Transverse colon (tissue), 4 donors: ENCODE results near the gene SOCS3. TPM values are rescaled to one million over a fixed set of nuclear protein-coding genes. Genes with fewer than 3 reads are reported as not detected.

Source experiments
- DNase-seq: peaks from one replicate; pipeline ENCODE4 v3.0.0-alpha.2; 2019
- H3K27ac ChIP-seq, 4 donors: fragments of 200-600 bp; sonication (generic); 2 replicates each; pipeline ENCODE4 v1.5.1; 2016 to 2018; ENCODE audit warnings: inconsistent platforms in 4 of 4
- H3K27me3 ChIP-seq: fragments of 200-600 bp; sonication (generic); 2 replicates; pipeline ENCODE4 v1.5.1; 2017; ENCODE audit warnings: inconsistent platforms
- H3K36me3 ChIP-seq, 4 donors: fragments of 200-600 bp; sonication (generic); 2 replicates each; pipeline ENCODE4 v1.5.1; 2017 to 2019; ENCODE audit warnings: inconsistent platforms in 4 of 4
- H3K4me1 ChIP-seq, 4 donors: fragments of 200-600 bp; sonication (generic); 2 replicates each; pipeline ENCODE4 v1.5.1; 2017 to 2020; ENCODE audit warnings: inconsistent platforms in 4 of 4
- H3K4me3 ChIP-seq, 4 donors: fragments of 200-600 bp; sonication (generic); 1 replicate in 1 of 4; 2 replicates in 3 of 4; pipeline versions ENCODE4 v1.5.1 to v1.6.1; 2017 to 2019; ENCODE audit warnings: inconsistent platforms in 4 of 4
- H3K9me3 ChIP-seq, 2 donors: fragments of 200-600 bp; sonication (generic); 2 replicates each; pipeline ENCODE4 v1.5.1; 2017 to 2019; ENCODE audit warnings: inconsistent platforms in 2 of 2
- CTCF ChIP-seq, 5 experiments: fragments of 200-600 bp in 3 of 5; fragments of 450-650 bp in 2 of 5; sonication (generic) in 3 of 5; IDR thresholded peaks; 1 replicate in 2 of 5; 2 replicates in 3 of 5; pipeline ENCODE4 v1.5.1; 2016 to 2017; ENCODE audit warnings: antibody characterized with exemption in 5 of 5, inconsistent platforms in 3 of 5, mild to moderate bottlenecking in 2 of 5, moderate library complexity in 1 of 5
- EP300 ChIP-seq: sonication (generic); formaldehyde crosslinking; IDR thresholded peaks from one replicate; pipeline ENCODE4 v1.6.1; 2017; ENCODE audit warnings: antibody characterized with exemption, low read depth
- POLR2A ChIP-seq: fragments of 450-650 bp; IDR thresholded peaks from one replicate; pipeline ENCODE4 v1.6.1; 2016; ENCODE audit warnings: antibody characterized with exemption, mild to moderate bottlenecking, moderate library complexity
- POLR2AphosphoS5 ChIP-seq, 3 donors: sonication (generic); formaldehyde crosslinking; IDR thresholded peaks; one replicate each; pipeline ENCODE4 v1.6.1; 2016; ENCODE audit warnings: antibody characterized with exemption in 3 of 3
- WGBS, 2 donors: methylation state at CpG; one replicate each; pipeline ENCODE4 v1.1.5; 2018; ENCODE audit warnings: low coverage in 1 of 2; 5-methylcytosine and 5-hydroxymethylcytosine counted together
- in situ Hi-C, 4 donors: fragments of 200-750 bp; cut with MboI; loops; one replicate each; pipeline versions ENCODE4 v1.15.0 to v1.15.1; 2017; ENCODE audit warnings: low sequenced_read_pairs in 3 of 4, low pct_ligation_motif_present in 1 of 4, low pct_unique_long_range_greater_than_20kb in 1 of 4
- intact Hi-C: fragments of 100-400 bp; cut with DNase I; formaldehyde crosslinking; loops from one replicate; pipeline ENCODE4 v1.15.1; 2023; ENCODE audit warnings: low total_unique reads
- total RNA-seq, 4 donors: library from RNA; depleted of rRNA; stranded (reverse); fragments of >200 nt; gene quantifications; one replicate each; pipeline ENCODE4 v1.1.0, GENCODE V29; 2016

The SOCS3 gene
- total RNA-seq, 4 donors from 2014 or later: 22.3 to 230 (median 37.6) TPM

DNA sequence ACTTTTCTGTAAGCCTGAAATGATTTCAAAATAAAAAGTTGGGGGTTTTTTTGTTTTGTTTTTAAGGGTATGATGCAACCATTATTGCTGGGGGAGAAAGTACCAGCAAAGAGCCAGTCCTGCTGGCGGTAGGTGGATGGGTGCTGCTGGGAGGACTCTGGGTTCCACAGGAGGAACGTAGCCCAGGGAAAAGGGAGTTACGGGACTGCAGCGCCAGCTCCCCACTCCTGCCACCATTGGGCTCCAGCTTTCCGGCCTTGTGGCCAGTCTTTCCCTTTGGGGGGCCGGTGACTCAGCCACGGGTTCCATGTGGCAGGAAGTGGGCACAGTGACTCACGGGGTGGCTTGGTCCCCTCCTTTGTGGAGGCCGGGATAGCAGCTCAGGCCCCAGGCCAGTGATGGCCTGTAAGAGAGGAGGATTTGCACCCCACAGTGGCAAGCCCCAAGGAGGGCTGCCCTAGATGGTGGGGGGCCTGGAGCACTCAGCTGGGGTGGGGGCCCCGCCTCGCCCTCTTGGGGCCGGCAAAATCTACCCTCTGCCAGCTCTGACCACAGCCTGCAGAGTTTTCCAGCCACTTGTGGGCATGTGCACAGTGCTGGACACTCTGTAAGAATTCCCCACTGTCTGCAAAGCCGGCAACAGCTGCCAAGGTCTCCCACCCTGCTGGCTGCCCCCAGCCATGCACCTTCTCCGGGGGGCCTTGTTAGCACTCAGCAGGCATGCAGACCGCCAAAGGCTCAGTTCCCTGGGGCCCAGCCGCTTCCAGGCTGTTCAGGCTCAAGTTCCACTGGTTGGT lies 30.4 kb downstream of the SOCS3 start:
- H3K27ac ChIP-seq: peak overlapping the region in 3 of 4 donors; percentile 3 to 38 (median 4)
- no peaks in the 10 kb centered on the region for H3K9me3 ChIP-seq
- TF ChIP-seq CTCF (IDR thresholded peaks at IDR 0.05) (no peak), EP300 (no peak), POLR2AphosphoS5 (IDR thresholded peaks at IDR 0.05) (no peak), POLR2A (no peak)
- intact Hi-C loops: no loop called here
- H3K4me3 ChIP-seq: no peak overlapping the region
- WGBS, 2 donors: 75 to 85% methylated on average over 6 to 16 of the region's 16 CpGs
- in situ Hi-C loops: no loop called here
- peaks cover 0 to 25% (median 8%) of the 10 kb centered on the region in 4 donors for H3K4me1 ChIP-seq
- H3K36me3 ChIP-seq: no peaks in the 10 kb centered on the region
- DNase-seq: no peak
- no peaks in the 10 kb centered on the region for H3K27me3 ChIP-seq

DNA sequence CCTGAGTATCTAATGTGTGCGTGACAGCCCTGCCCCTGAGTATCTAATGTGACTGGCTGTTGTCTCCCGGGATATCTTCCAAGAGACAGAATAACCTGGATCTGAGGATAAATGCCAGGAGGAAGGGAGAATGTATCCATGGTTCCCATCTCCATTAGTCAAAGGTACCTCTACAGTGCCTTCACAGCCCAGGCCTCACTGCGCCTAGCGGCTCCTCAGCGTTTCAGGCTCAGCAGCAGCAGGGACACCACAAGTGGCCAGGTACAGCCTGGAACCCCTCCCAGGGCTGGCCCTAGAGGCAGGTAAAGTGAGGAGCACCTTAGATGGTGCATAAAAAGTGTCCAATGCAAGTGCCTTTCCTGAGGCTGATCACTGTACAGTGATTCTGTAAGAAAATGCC lies 32.0 kb downstream of the SOCS3 start:
- in situ Hi-C loops (no loop called here), intact Hi-C loops (no loop called here)
- no peak for TF ChIP-seq CTCF (IDR thresholded peaks at IDR 0.05)
- no peak for TF ChIP-seq POLR2AphosphoS5 (IDR thresholded peaks at IDR 0.05)
- no peak for TF ChIP-seq POLR2A
- no peak for TF ChIP-seq EP300
- Histone ChIP-seq H3K4me3 (no peak overlapping the region), H3K4me1 (peaks cover 6 to 40% (median 14%) of the 10 kb centered on the region in 4 donors), H3K9me3 (no peaks in the 10 kb centered on the region), H3K27ac (no peak overlapping the region), H3K27me3 (no peaks in the 10 kb centered on the region), H3K36me3 (no peaks in the 10 kb centered on the region)
- 88 to 93% methylated on average over 3 to 5 of the region's 5 CpGs for WGBS, 2 donors
- no peak for DNase-seq

- Histone ChIP-seq H3K4me1 (peaks cover 6 to 30% (median 10%) of the 10 kb centered on the region in 4 donors), H3K27ac (peak overlapping the region; percentile 72 to 83 (median 80)), H3K9me3 (no peaks in the 10 kb centered on the region), H3K36me3 (no peaks in the 10 kb centered on the region), H3K4me3 (peak overlapping the region in 1 of 4 donors; percentile 6), H3K27me3 (no peaks in the 10 kb centered on the region)
- intact Hi-C loops (no loop called here), in situ Hi-C loops (no loop called here)
- TF ChIP-seq POLR2A (no peak), POLR2AphosphoS5 (IDR thresholded peaks at IDR 0.05) (peak in 1 of 3 donors; percentile 28), EP300 (no peak), CTCF (IDR thresholded peaks at IDR 0.05) (no peak)
- DNase-seq: peak; percentile 49
- WGBS, 2 donors: 62% methylated on average over 20 of the region's 20 CpGs; no CpG with 5 or more reads in 1 of the 2 donors
Measured at GRCh38 chr17:78325076-78325687, 34.7 kb downstream of the SOCS3 start.

GRCh38 chr17:78324391-78325075 lies 35.3 kb downstream of the SOCS3 start:
- Histone ChIP-seq H3K27me3 (no peaks in the 10 kb centered on the region), H3K4me3 (peak overlapping the region in 1 of 4 donors; percentile 6), H3K4me1 (peaks cover 6 to 25% (median 10%) of the 10 kb centered on the region in 4 donors), H3K27ac (peak overlapping the region; percentile 72 to 83 (median 80)), H3K36me3 (no peaks in the 10 kb centered on the region), H3K9me3 (no peaks in the 10 kb centered on the region)
- intact Hi-C loops: no loop called here
- peak; percentile 60 for DNase-seq
- 36 to 41% methylated on average over 6 to 18 of the region's 18 CpGs for WGBS, 2 donors
- peak; percentile 40 for TF ChIP-seq POLR2A
- no peak for TF ChIP-seq EP300
- peak; percentile 25 to 63 (median 35) for TF ChIP-seq POLR2AphosphoS5 (IDR thresholded peaks at IDR 0.05)
- in situ Hi-C loops: no loop called here
